Psoas muscle (tissue), 8 donors: Measurements from ENCODE around the gene TBXAS1. TPM values are rescaled to one million over a fixed set of nuclear protein-coding genes. Genes with fewer than 3 reads are reported as not detected.

Source experiments
- ATAC-seq, 4 donors: fragments of 200-7000 bp; cut with Tn5 transposase; one replicate each; pipeline ENCODE4 v1.9.1; 2020; ENCODE audit warnings: moderate library complexity in 3 of 4, mild to moderate bottlenecking in 2 of 4
- DNase-seq, 2 donors: peaks; one replicate each; pipeline ENCODE4 v3.0.0-alpha.2; 2020
- H3K27ac ChIP-seq: fragments of 200-600 bp; one replicate; pipeline ENCODE4 v1.8.0; 2022
- H3K27me3 ChIP-seq, 3 donors: fragments of 200-600 bp in 1 of 3; one replicate each; pipeline versions ENCODE4 v1.6.1 to v1.8.0; 2013 to 2022; ENCODE audit warnings: low read length in 2 of 3, mild to moderate bottlenecking in 2 of 3, moderate library complexity in 1 of 3; ENCODE audit not compliant: insufficient read depth in 3 of 3
- H3K36me3 ChIP-seq, 2 donors: fragments of 200-600 bp in 1 of 2; one replicate each; pipeline versions ENCODE4 v1.6.1 to v1.8.0; 2013 to 2022; ENCODE audit warnings: low read depth in 1 of 2, mild to moderate bottlenecking in 1 of 2, moderate library complexity in 1 of 2; ENCODE audit not compliant: insufficient read depth in 1 of 2
- H3K4me1 ChIP-seq: fragments of 200-600 bp; one replicate; pipeline ENCODE4 v1.8.0; 2022
- H3K4me3 ChIP-seq: fragments of 200-600 bp; one replicate; pipeline ENCODE4 v1.8.0; 2022; ENCODE audit warnings: mild to moderate bottlenecking
- H3K9me3 ChIP-seq: fragments of 200-600 bp; one replicate; pipeline ENCODE4 v1.8.0; 2022
- CTCF ChIP-seq: fragments of 200-600 bp; IDR thresholded peaks from one replicate; pipeline ENCODE4 v1.8.0; 2022; ENCODE audit warnings: antibody characterized with exemption
- WGBS, 3 donors: extraction: QIAGEN DNeasy Blood & Tissue Kit; methylation state at CpG; one replicate each; pipeline versions ENCODE4 v1.1.6 to v1.1.7; 2013; 5-methylcytosine and 5-hydroxymethylcytosine counted together
- intact Hi-C, 2 donors: fragments of 100-400 bp; cut with DNase I; formaldehyde crosslinking; loops; one replicate each; pipeline versions ENCODE4 v1.11.0 to v1.14.2; 2022
- polyA plus RNA-seq, 3 donors: library from polyadenylated mRNA; stranded (reverse); fragments of 200-250 nt; gene quantifications; one replicate each; pipeline ENCODE4 v1.2.3, GENCODE V29; 2013
- total RNA-seq, 4 donors: library from RNA; stranded (reverse); fragmentation: NEBNext Ultra II Directional in 2 of 4; extraction: Animal tissue kit (Norgen Biotek cat#: 25700) in 2 of 4; gene quantifications; one replicate each; pipeline versions ENCODE4 v1.2.1 to v1.2.4, GENCODE V29; 2021 to 2023
- donor health status: healthy with polysubstance abuse.
- donor health status: DM: no; HTN: no; CAD: no; lungs with moderate emphysema.
- donor health status: Bipolar disorder and iron deficiency.
- donor health status: healthy.
- donor health status: DM: yes; HTN: yes; CAD: no.
- donor health status: DM: no; HTN: no; CAD: no.
- donor health status: DM: no; HTN: no; CAD: no.
- donor health status: DM: yes; HTN: yes; CAD: no.

TBXAS1 gene
- total and polyA plus RNA-seq, 7 donors: 0.90 to 2.9 (median 2.0) TPM

GRCh38 chr7:139940866-139941265 is 111.8 kb downstream of the TBXAS1 start:
- Histone ChIP-seq H3K27ac (no peak overlapping the region), H3K4me1 (no peaks in the 10 kb centered on the region), H3K36me3 (no peaks in the 10 kb centered on the region), H3K27me3 (peaks cover 3 to 4% (median 3%) of the 10 kb centered on the region in 3 donors), H3K9me3 (no peaks in the 10 kb centered on the region), H3K4me3 (no peak overlapping the region)
- intact Hi-C loops: no loop called here
- TF ChIP-seq CTCF: no peak
- DNase-seq: no peak
- WGBS, 3 donors: 77 to 85% (median 81%) methylated on average over 2 of the region's 2 CpGs
- no peak for ATAC-seq

- Histone ChIP-seq H3K27ac (no peak overlapping the region), H3K4me3 (no peak overlapping the region), H3K9me3 (no peaks in the 10 kb centered on the region), H3K36me3 (no peaks in the 10 kb centered on the region), H3K4me1 (no peaks in the 10 kb centered on the region), H3K27me3 (peaks cover 1 to 4% (median 3%) of the 10 kb centered on the region in 3 donors)
- intact Hi-C loops: no loop called here
- WGBS, 3 donors: 73 to 81% (median 80%) methylated on average over 3 of the region's 3 CpGs
- ATAC-seq (no peak), DNase-seq (no peak)
- TF ChIP-seq CTCF: no peak
These were observed 112.4 kb downstream of the TBXAS1 start for GRCh38 chr7:139941421-139941820.

- ATAC-seq (no peak), DNase-seq (no peak)
- Histone ChIP-seq H3K4me1 (no peaks in the 10 kb centered on the region), H3K4me3 (no peak overlapping the region), H3K27ac (no peak overlapping the region), H3K36me3 (no peaks in the 10 kb centered on the region), H3K9me3 (no peaks in the 10 kb centered on the region), H3K27me3 (peaks cover 1 to 4% (median 3%) of the 10 kb centered on the region in 3 donors)
- WGBS, 3 donors: 88 to 94% (median 92%) methylated on average over 2 of the region's 2 CpGs
- intact Hi-C loops: no loop called here
- no peak for TF ChIP-seq CTCF
These were observed 112.8 kb downstream of the TBXAS1 start for GRCh38 chr7:139941866-139942265.

GRCh38 chr7:139942636-139943035 is 113.6 kb downstream of the TBXAS1 start:
- WGBS, 3 donors: 40 to 53% (median 41%) methylated on average over 6 of the region's 6 CpGs
- ATAC-seq: no peak
- no peaks in the 10 kb centered on the region for H3K36me3 ChIP-seq

More at GRCh38 chr7:139942636-139943035, 113.6 kb downstream of the TBXAS1 start:
- H3K4me1 ChIP-seq: no peaks in the 10 kb centered on the region
- H3K27me3 ChIP-seq: peaks cover 1 to 4% (median 3%) of the 10 kb centered on the region in 3 donors
- H3K27ac ChIP-seq: no peak overlapping the region
- H3K4me3 ChIP-seq: no peak overlapping the region
- DNase-seq: no peak
- intact Hi-C loops: no loop called here
- no peak for TF ChIP-seq CTCF
- no peaks in the 10 kb centered on the region for H3K9me3 ChIP-seq
